ENCODE results near the gene PRDM15. TPM values are rescaled to one million over a fixed set of nuclear protein-coding genes. Genes with fewer than 3 reads are reported as not detected.

The PRDM15 gene
- total RNA-seq, 2 experiments from 2014 or later = 19.7 to 30.2 TPM

GRCh38 chr21:41820384-41821080 is 58.6 kb downstream of the PRDM15 start:
- ChIA-PET CTCF (ENCODE audit: unreplicated experiment) (no interaction called here), POLR2A (interaction anchor here (0.6 kb wide), 1 partner anchor 296 kb away, joined by 4 read pairs; no protein-coding TSS in a partner anchor)
- intact Hi-C loops (cut with micrococcal nuclease; ENCODE audit: unreplicated experiment) = no loop called here
- peaks cover 11% of the 10 kb centered on the region for H3K4me1 ChIP-seq (ENCODE audit: insufficient read depth, low read length, poor library complexity, severe bottlenecking)
- H3K36me3 ChIP-seq (ENCODE audit: insufficient read depth, low read length) = peaks cover 44% of the 10 kb centered on the region
- H3K27ac ChIP-seq (ENCODE audit: low read depth, low read length, poor library complexity, severe bottlenecking) = no peak overlapping the region
- no peak for DNase-seq (ENCODE audit: low spot score)
- no peaks in the 10 kb centered on the region for H3K9me2 ChIP-seq (ENCODE audit: insufficient read depth, low read length)
- no peak for TF ChIP-seq CTCF (conservative IDR thresholded peaks at IDR 0.05; ENCODE audit: low read length)
- H2AFZ ChIP-seq (ENCODE audit: low read length) = no peak overlapping the region
- no TSS peak for BruUV-seq (replicated peaks)
- no peaks in the 10 kb centered on the region for H3K79me2 ChIP-seq (ENCODE audit: insufficient read depth, low read depth, low read length)
- no peaks in the 10 kb centered on the region for H3K9me3 ChIP-seq (ENCODE audit: low read length)
- no peak overlapping the region for H3K4me3 ChIP-seq (ENCODE audit: low read depth, low read length, poor library complexity, severe bottlenecking)
- no peaks in the 10 kb centered on the region for H4K20me1 ChIP-seq (ENCODE audit: insufficient read depth, low read length)
- H3K4me2 ChIP-seq (ENCODE audit: low read length) = no peak overlapping the region

GRCh38 chr21:41819856-41820281 is 59.3 kb downstream of the PRDM15 start:
- BruUV-seq (replicated peaks) = no TSS peak

More at GRCh38 chr21:41819856-41820281, 59.3 kb downstream of the PRDM15 start:
- no peaks in the 10 kb centered on the region for H3K79me2 ChIP-seq (ENCODE audit: insufficient read depth, low read depth, low read length)
- no peak overlapping the region for H3K27ac ChIP-seq (ENCODE audit: low read depth, low read length, poor library complexity, severe bottlenecking)
- H3K4me1 ChIP-seq (ENCODE audit: insufficient read depth, low read length, poor library complexity, severe bottlenecking) = peaks cover 11% of the 10 kb centered on the region
- no peaks in the 10 kb centered on the region for H3K9me3 ChIP-seq (ENCODE audit: low read length)
- TF ChIP-seq CTCF (conservative IDR thresholded peaks at IDR 0.05; ENCODE audit: low read length) (no peak), EZH2phosphoT487 (IDR thresholded peaks at IDR 0.05; ENCODE audit: borderline replicate concordance, low read depth, low read length) (no peak)
- ChIA-PET POLR2A (no interaction called here), CTCF (ENCODE audit: unreplicated experiment) (no interaction called here)
- H3K9me2 ChIP-seq (ENCODE audit: insufficient read depth, low read length) = no peaks in the 10 kb centered on the region
- H4K20me1 ChIP-seq (ENCODE audit: insufficient read depth, low read length) = no peaks in the 10 kb centered on the region
- DNase-seq (ENCODE audit: low spot score) = no peak
- intact Hi-C loops (cut with micrococcal nuclease; ENCODE audit: unreplicated experiment) = no loop called here
- no peak overlapping the region for H3K4me2 ChIP-seq (ENCODE audit: low read length)
- H3K4me3 ChIP-seq (ENCODE audit: low read depth, low read length, poor library complexity, severe bottlenecking) = no peak overlapping the region
- no peak overlapping the region for H2AFZ ChIP-seq (ENCODE audit: low read length)
- H3K36me3 ChIP-seq (ENCODE audit: insufficient read depth, low read length) = peaks cover 48% of the 10 kb centered on the region
